Cortex of kidney (tissue), 1 donor: Measurements from ENCODE around the gene FYTTD1.

Source experiments
- DNase-seq: peaks from one replicate; lab custom pipeline; 2025; lab: John Stamatoyannopoulos, UW

Gene FYTTD1

DNA sequence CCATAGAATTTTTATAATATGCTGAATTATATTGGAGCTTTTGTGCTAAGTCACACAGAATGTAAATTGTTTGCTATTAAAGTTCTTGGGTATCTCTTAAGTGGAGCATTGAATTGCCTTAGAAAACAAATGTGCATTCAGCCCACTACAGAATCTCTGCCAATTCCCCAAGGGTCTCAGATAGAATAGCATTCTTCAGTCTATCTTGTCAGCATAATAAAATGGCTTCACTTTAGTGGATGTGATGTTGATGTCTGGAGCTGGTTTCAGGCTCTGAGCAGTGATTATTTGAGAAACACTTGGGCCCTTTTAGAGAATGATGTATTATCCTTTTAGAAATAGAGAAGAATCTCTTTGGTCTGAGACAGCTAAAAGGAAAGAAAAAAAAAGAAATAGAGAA lies 86.6 kb downstream of the FYTTD1 start:
- DNase-seq, result no peak
